Upper lobe of left lung (tissue), 6 donors: ENCODE results near the gene RDM1. TPM values are rescaled to one million over a fixed set of nuclear protein-coding genes. Genes with fewer than 3 reads are reported as not detected.
A peak's percentile ranks its signal among the peaks of the same experiment; 100 is the strongest.

ENCODE experiments used
- ATAC-seq, 2 donors: fragments of 200-7000 bp; cut with Tn5 transposase; one replicate each; pipeline ENCODE4 v1.9.1; 2022; ENCODE audit warnings: mild to moderate bottlenecking in 2 of 2, moderate library complexity in 2 of 2; ENCODE audit not compliant: low FRiP score in 2 of 2
- DNase-seq, 2 donors: peaks; one replicate each; pipeline ENCODE4 v3.0.0-alpha.2; 2019 to 2020
- H3K27ac ChIP-seq, 4 donors: fragments of 200-600 bp; sonication (generic); one replicate each; pipeline ENCODE4 v1.5.1; 2016 to 2019
- H3K27me3 ChIP-seq, 4 donors: fragments of 200-600 bp; sonication (generic); one replicate each; pipeline ENCODE4 v1.5.1; 2017 to 2019
- H3K36me3 ChIP-seq, 4 donors: fragments of 200-600 bp; sonication (generic); one replicate each; pipeline ENCODE4 v1.5.1; 2016 to 2019
- H3K4me1 ChIP-seq, 4 donors: fragments of 200-600 bp; sonication (generic); one replicate each; pipeline ENCODE4 v1.5.1; 2018 to 2019
- H3K4me3 ChIP-seq, 4 donors: fragments of 200-600 bp; sonication (generic); one replicate each; pipeline ENCODE4 v1.5.1; 2017 to 2019; ENCODE audit warnings: mild to moderate bottlenecking in 2 of 4, moderate library complexity in 1 of 4
- H3K9me3 ChIP-seq, 4 donors: fragments of 200-600 bp; sonication (generic); one replicate each; pipeline ENCODE4 v1.5.1; 2018 to 2019
- EP300 ChIP-seq, 4 donors: sonication (generic); formaldehyde crosslinking; IDR thresholded peaks; one replicate each; pipeline ENCODE4 v1.5.1; 2017; ENCODE audit warnings: antibody characterized with exemption in 4 of 4, control low read depth in 2 of 4
- POLR2A ChIP-seq, 4 donors: fragments of 450-650 bp; IDR thresholded peaks; one replicate each; pipeline ENCODE4 v1.5.1; 2016 to 2017; ENCODE audit warnings: antibody characterized with exemption in 4 of 4, mild to moderate bottlenecking in 2 of 4
- POLR2AphosphoS5 ChIP-seq, 2 donors: sonication (generic); formaldehyde crosslinking; IDR thresholded peaks; one replicate each; pipeline ENCODE4 v1.5.1; 2017; ENCODE audit warnings: antibody characterized with exemption in 2 of 2
- WGBS, 2 donors: methylation state at CpG; one replicate each; pipeline ENCODE4 v1.1.5; 2017 to 2018; 5-methylcytosine and 5-hydroxymethylcytosine counted together
- total RNA-seq, 6 donors: library from RNA; depleted of rRNA in 4 of 6; stranded (reverse); fragments of >200 nt in 4 of 6; gene quantifications; one replicate each; pipeline versions ENCODE4 v1.1.0 to v1.2.1, GENCODE V29; 2016 to 2021
- TF ChIP-seq, protein P1 (sequence below), 6 experiments: fragments of 450-650 bp in 4 of 6; fragments of 200-600 bp in 2 of 6; sonication (generic) in 2 of 6; IDR thresholded peaks; one replicate each; pipeline ENCODE4 v1.5.1; 2016 to 2019; ENCODE audit warnings: antibody characterized with exemption in 6 of 6
- donor health status: DM: no; HTN: no; CAD: no; lungs with moderate emphysema.
- donor health status: DM: no; HTN: yes; CAD: no; lungs with severe emphysema.

The RDM1 gene
- total RNA-seq, 6 donors from 2014 or later: not detected

GRCh38 chr17:35972945-35973332 lies 42.4 kb upstream of the RDM1 start:
- Histone ChIP-seq H3K4me3 (no peak overlapping the region), H3K9me3 (no peaks in the 10 kb centered on the region), H3K36me3 (no peaks in the 10 kb centered on the region), H3K4me1 (peaks cover 4 to 18% (median 5%) of the 10 kb centered on the region in 4 donors), H3K27ac (peak overlapping the region in 3 of 4 donors; percentile 49 to 72 (median 49)), H3K27me3 (no peaks in the 10 kb centered on the region)
- DNase-seq (no peak), ATAC-seq (no peak)
- 71 to 80% methylated on average over 4 of the region's 4 CpGs for WGBS, 2 donors
- TF ChIP-seq POLR2AphosphoS5 (IDR thresholded peaks at IDR 0.05) (no peak), EP300 (IDR thresholded peaks at IDR 0.05) (no peak), POLR2A (IDR thresholded peaks at IDR 0.05) (no peak)
- TF ChIP-seq, protein P1, sequence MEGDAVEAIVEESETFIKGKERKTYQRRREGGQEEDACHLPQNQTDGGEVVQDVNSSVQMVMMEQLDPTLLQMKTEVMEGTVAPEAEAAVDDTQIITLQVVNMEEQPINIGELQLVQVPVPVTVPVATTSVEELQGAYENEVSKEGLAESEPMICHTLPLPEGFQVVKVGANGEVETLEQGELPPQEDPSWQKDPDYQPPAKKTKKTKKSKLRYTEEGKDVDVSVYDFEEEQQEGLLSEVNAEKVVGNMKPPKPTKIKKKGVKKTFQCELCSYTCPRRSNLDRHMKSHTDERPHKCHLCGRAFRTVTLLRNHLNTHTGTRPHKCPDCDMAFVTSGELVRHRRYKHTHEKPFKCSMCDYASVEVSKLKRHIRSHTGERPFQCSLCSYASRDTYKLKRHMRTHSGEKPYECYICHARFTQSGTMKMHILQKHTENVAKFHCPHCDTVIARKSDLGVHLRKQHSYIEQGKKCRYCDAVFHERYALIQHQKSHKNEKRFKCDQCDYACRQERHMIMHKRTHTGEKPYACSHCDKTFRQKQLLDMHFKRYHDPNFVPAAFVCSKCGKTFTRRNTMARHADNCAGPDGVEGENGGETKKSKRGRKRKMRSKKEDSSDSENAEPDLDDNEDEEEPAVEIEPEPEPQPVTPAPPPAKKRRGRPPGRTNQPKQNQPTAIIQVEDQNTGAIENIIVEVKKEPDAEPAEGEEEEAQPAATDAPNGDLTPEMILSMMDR (IDR thresholded peaks at IDR 0.05): no peak

DNA sequence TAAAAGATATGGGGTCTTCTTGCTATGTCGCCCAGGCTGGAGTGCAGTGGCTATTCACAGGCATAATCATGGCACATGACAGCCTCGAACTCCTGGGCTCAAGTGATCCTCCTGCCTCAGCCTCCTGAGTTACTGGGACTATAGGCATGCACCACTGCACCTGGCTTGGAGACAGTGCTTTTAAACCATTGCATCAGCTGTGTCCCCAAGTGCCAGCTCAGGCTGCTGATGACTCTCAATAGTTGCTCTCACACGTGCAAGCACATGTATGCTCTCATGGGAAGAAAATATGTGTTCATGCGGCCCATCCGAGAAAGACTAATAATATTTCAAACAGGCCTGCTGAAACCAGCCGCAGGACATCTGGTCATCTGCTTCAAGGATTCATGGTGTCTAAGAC lies 42.0 kb upstream of the RDM1 start:
- ATAC-seq (no peak), DNase-seq (no peak)
- Histone ChIP-seq H3K27ac (peak overlapping the region in 3 of 4 donors; percentile 49 to 72 (median 49)), H3K27me3 (no peaks in the 10 kb centered on the region), H3K36me3 (no peaks in the 10 kb centered on the region), H3K4me3 (no peak overlapping the region), H3K4me1 (peaks cover 4 to 18% (median 5%) of the 10 kb centered on the region in 4 donors), H3K9me3 (no peaks in the 10 kb centered on the region)
- TF ChIP-seq EP300 (IDR thresholded peaks at IDR 0.05) (no peak), POLR2A (IDR thresholded peaks at IDR 0.05) (no peak), POLR2AphosphoS5 (IDR thresholded peaks at IDR 0.05) (no peak)
- TF ChIP-seq, protein P1 (IDR thresholded peaks at IDR 0.05): no peak
- WGBS, 2 donors: 89% methylated on average over 6 of the region's 6 CpGs

- ATAC-seq: no peak
- H3K27me3 ChIP-seq: no peaks in the 10 kb centered on the region
- TF ChIP-seq POLR2AphosphoS5 (IDR thresholded peaks at IDR 0.05) (no peak), POLR2A (IDR thresholded peaks at IDR 0.05) (no peak), EP300 (IDR thresholded peaks at IDR 0.05) (no peak)
- TF ChIP-seq, protein P1 (IDR thresholded peaks at IDR 0.05): no peak
- H3K4me3 ChIP-seq: no peak overlapping the region
- H3K4me1 ChIP-seq: peaks cover 4 to 18% (median 5%) of the 10 kb centered on the region in 4 donors
- no peaks in the 10 kb centered on the region for H3K9me3 ChIP-seq
- no peaks in the 10 kb centered on the region for H3K36me3 ChIP-seq
- no peak for DNase-seq
- 93 to 94% methylated on average over 1 of the region's 1 CpG for WGBS, 2 donors
- peak overlapping the region in 2 of 4 donors; percentile 49 to 72 for H3K27ac ChIP-seq
These were observed 41.5 kb upstream of the RDM1 start for GRCh38 chr17:35972066-35972465.

DNA sequence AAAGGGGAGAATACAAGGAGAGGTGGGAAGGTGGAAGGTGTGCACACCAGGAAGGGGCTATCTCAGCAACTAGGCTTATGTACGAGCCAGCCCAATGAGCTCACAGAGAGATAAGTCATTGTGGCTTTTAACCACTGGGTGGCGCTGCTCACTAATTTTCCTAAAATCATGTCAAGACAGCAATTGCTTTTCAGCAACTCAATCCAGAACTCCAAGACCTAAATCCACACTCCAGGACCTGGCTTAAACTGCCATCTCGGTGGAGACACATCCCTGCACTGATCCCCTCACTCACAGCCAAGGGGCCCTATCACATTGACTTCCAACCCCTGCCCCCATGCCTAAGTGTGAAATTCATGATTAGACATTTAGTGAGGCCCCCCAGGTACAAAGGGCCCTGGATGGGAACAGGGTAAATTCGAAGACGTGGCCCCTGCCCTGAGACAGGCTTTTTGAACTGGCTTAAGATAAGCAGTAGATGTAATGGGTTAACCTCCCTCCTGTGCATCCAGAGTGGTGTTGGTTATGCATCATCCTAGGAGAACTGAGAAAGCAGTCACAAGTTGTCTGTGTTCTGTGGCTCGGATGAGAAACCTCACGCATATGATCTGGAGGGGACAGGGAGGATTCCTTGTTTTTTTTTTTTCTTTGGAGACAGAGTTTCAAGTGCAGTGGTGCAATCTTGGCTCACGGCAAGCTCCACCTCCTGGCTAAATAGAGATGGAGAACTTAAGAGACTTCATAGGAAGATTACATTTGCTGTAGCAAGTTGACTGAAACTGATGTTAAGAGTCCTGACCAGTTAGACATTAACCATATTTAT lies 39.2 kb upstream of the RDM1 start:
- ATAC-seq: peak; percentile 68 to 84
- Histone ChIP-seq H3K9me3 (no peaks in the 10 kb centered on the region), H3K27me3 (no peaks in the 10 kb centered on the region), H3K4me1 (peaks cover 4 to 18% (median 5%) of the 10 kb centered on the region in 4 donors), H3K27ac (no peak overlapping the region), H3K4me3 (no peak overlapping the region), H3K36me3 (no peaks in the 10 kb centered on the region)
- peak in 1 of 2 donors; percentile 75 for DNase-seq
- TF ChIP-seq, protein P1 (IDR thresholded peaks at IDR 0.05): peak; percentile 72 to 90 (median 84)
- TF ChIP-seq POLR2A (IDR thresholded peaks at IDR 0.05): no peak
- WGBS, 2 donors: 36 to 39% methylated on average over 8 of the region's 8 CpGs
